Stimulated activated naive CD8-positive, alpha-beta T cell treated with anti-CD3 and anti-CD28 coated beads, Interleukin-15, Interleukin-2, amounts not matched to agents 100 ng/mL and 50 ng/mL, for 24 hours (primary cell): ENCODE measurements around the gene LRRC7.

ENCODE experiments used
- H3K27ac Mint-ChIP-seq: one replicate; pipeline ENCODE4 v1.8.0; 2021; ENCODE audit warnings: mild to moderate bottlenecking, mixed read lengths
- H3K27me3 Mint-ChIP-seq: one replicate; pipeline ENCODE4 v1.8.0; 2021; ENCODE audit warnings: mixed read lengths
- H3K36me3 Mint-ChIP-seq: one replicate; pipeline ENCODE4 v1.8.0; 2021; ENCODE audit warnings: low read depth, mixed read lengths
- H3K4me1 Mint-ChIP-seq: one replicate; pipeline ENCODE4 v1.8.0; 2021; ENCODE audit warnings: low read depth, mixed read lengths
- H3K4me3 Mint-ChIP-seq: one replicate; pipeline ENCODE4 v1.8.0; 2021; ENCODE audit warnings: mild to moderate bottlenecking, mixed read lengths
- H3K9me3 Mint-ChIP-seq: one replicate; pipeline ENCODE4 v1.8.0; 2021; ENCODE audit warnings: mixed read lengths

Gene LRRC7

DNA sequence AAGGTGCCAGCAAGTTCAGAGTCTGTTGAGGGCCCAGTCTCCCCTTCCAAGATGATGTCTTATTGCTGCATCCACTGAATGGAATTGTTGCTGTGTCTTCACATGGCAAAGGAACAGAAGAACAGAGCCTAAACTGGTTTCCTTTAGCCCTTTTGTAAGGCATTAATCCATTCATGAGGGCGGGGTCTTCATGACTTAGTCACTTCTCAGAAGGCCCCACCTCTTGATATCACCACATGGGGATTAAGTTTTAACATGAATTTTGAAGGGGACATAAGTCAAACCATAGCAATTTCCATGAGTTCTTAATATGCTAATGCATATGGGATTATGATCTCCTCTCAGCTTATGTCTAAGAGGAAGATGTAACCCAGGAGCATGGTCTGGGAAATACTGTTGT is 182.9 kb downstream of the LRRC7 start:
- no peaks in the 10 kb centered on the region for H3K36me3 Mint-ChIP-seq
- no peaks in the 10 kb centered on the region for H3K27me3 Mint-ChIP-seq
- no peak overlapping the region for H3K27ac Mint-ChIP-seq
- no peaks in the 10 kb centered on the region for H3K9me3 Mint-ChIP-seq
- H3K4me3 Mint-ChIP-seq: no peak overlapping the region
- no peaks in the 10 kb centered on the region for H3K4me1 Mint-ChIP-seq

DNA sequence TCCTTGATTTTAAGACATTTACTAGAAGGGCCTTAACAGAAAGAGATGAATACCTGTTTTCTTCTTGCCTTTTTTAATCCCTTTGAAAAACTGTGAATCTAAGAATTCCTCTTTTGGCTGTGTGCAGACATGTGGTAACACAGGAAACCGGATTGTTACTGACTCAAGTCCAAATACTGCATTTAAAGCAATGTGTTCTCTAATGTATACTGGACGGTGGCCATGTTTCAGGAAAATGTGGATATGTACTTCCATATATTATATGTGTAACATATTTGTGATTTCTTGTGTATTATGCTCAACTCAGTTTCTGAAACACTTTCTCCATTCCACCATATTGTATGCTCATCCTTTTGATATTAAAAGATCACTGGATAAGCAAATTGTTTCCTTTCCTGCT is 185.1 kb downstream of the LRRC7 start:
- no peaks in the 10 kb centered on the region for H3K4me1 Mint-ChIP-seq
- H3K27ac Mint-ChIP-seq: no peak overlapping the region
- H3K4me3 Mint-ChIP-seq: no peak overlapping the region
- no peaks in the 10 kb centered on the region for H3K27me3 Mint-ChIP-seq
- no peaks in the 10 kb centered on the region for H3K36me3 Mint-ChIP-seq
- H3K9me3 Mint-ChIP-seq: no peaks in the 10 kb centered on the region

GRCh38 chr1:69754521-69754920 is 186.8 kb downstream of the LRRC7 start:
- H3K9me3 Mint-ChIP-seq: no peaks in the 10 kb centered on the region
- H3K4me1 Mint-ChIP-seq: no peaks in the 10 kb centered on the region
- H3K36me3 Mint-ChIP-seq: no peaks in the 10 kb centered on the region
- no peak overlapping the region for H3K4me3 Mint-ChIP-seq
- no peak overlapping the region for H3K27ac Mint-ChIP-seq
- H3K27me3 Mint-ChIP-seq: no peaks in the 10 kb centered on the region

GRCh38 chr1:69755647-69756046 is 187.9 kb downstream of the LRRC7 start:
- H3K27ac Mint-ChIP-seq: no peak overlapping the region
- no peaks in the 10 kb centered on the region for H3K27me3 Mint-ChIP-seq
- H3K36me3 Mint-ChIP-seq: no peaks in the 10 kb centered on the region
- no peak overlapping the region for H3K4me3 Mint-ChIP-seq
- H3K4me1 Mint-ChIP-seq: no peaks in the 10 kb centered on the region
- no peaks in the 10 kb centered on the region for H3K9me3 Mint-ChIP-seq

DNA sequence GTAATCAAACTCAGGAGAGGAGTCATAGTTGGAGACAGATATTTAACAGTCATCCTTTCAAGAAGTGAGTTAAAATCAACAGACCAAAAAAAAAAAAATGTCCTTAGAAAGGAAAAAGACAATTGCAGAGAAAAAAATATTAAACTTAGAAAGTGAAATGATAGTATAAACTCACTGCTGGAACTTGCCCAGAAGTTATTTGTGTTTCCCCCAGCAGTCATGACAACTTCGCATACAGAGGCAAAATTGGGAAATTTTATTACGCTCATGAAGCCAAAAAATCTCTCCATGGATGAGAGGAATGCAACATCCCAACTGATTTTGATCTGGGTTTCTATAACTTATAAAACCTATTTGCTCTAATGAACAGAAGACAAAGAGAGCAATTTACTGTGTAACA is 198.2 kb downstream of the LRRC7 start:
- H3K4me3 Mint-ChIP-seq: no peak overlapping the region
- no peaks in the 10 kb centered on the region for H3K27me3 Mint-ChIP-seq
- H3K27ac Mint-ChIP-seq: no peak overlapping the region
- no peaks in the 10 kb centered on the region for H3K36me3 Mint-ChIP-seq
- no peaks in the 10 kb centered on the region for H3K4me1 Mint-ChIP-seq
- H3K9me3 Mint-ChIP-seq: peaks cover 3% of the 10 kb centered on the region

DNA sequence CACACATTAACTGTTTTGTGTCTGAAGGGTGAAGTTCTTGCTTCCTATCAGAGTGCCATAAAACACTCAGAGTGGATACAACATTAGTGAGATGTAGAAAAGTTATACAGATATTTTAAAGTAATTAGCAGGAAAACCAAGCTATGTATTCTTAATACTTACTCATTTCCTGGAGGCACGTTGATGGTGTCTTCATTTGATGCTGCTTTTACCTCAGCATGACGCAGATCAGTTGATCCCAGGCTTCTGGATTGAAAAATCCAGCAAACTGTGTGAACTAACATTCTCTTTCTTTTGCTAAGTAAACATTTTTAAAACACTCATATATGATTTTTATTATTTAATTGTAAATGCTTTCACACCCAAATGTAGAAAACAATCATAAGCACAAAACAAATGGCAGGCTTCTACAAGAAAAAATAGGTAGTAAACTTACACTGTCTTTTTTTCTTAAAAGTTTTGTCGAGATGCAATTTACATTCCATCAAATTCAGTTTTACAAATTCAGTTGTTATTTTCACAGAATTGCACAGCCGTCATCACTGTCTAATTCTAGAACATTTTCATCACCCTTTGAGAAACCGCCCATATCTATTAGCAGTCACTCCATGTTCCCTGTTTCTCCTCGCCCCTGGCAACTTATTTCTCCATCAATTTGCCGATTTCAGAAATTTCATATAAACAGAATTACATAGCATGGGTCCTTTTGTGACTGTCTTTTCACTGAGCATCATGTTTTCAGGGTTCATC is 198.9 kb downstream of the LRRC7 start:
- peaks cover 3% of the 10 kb centered on the region for H3K9me3 Mint-ChIP-seq
- H3K4me1 Mint-ChIP-seq: no peaks in the 10 kb centered on the region
- H3K36me3 Mint-ChIP-seq: no peaks in the 10 kb centered on the region
- no peak overlapping the region for H3K27ac Mint-ChIP-seq
- no peaks in the 10 kb centered on the region for H3K27me3 Mint-ChIP-seq
- H3K4me3 Mint-ChIP-seq: no peak overlapping the region

DNA sequence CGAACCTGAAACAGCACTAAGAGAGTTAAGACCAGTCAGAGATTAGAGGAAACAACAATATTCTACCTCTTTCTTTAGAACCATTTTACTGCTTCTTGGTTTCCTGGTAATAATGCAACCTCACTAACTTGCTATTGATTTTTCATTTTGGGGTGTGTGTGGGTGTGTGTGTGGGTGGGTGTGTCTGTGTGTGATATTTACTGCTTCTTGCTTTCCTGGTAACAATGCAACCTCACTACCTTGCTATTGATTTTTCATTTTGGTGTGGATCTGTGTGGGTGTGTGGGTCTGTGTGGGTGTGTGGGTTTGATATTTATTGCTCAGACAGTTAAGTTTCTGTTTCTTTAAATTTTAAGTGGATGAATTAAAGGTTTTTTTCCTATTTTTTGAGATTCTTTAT is 208.8 kb downstream of the LRRC7 start:
- H3K36me3 Mint-ChIP-seq: no peaks in the 10 kb centered on the region
- peaks cover 11% of the 10 kb centered on the region for H3K9me3 Mint-ChIP-seq
- H3K4me1 Mint-ChIP-seq: no peaks in the 10 kb centered on the region
- no peak overlapping the region for H3K27ac Mint-ChIP-seq
- no peaks in the 10 kb centered on the region for H3K27me3 Mint-ChIP-seq
- no peak overlapping the region for H3K4me3 Mint-ChIP-seq

DNA sequence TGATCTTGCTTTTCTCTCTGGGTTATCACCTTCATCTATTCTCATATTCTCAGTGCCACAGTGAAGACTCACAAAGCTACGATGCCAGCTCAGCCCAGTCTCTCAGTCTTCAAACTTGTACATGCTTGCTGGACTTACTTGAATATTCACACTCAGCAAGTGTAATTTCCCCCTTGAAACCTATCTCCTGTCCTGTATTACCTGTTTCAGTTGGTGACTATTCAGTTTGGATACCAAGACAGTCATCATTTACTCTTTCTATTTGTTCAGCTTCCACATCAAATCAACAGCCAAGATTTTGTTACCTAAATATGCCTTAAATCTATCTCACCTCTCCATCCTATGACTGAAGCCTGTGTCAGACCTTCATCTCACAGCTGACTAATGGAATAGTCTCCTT is 209.7 kb downstream of the LRRC7 start:
- H3K9me3 Mint-ChIP-seq: peaks cover 11% of the 10 kb centered on the region
- H3K4me3 Mint-ChIP-seq: no peak overlapping the region
- no peaks in the 10 kb centered on the region for H3K4me1 Mint-ChIP-seq
- no peaks in the 10 kb centered on the region for H3K36me3 Mint-ChIP-seq
- H3K27ac Mint-ChIP-seq: no peak overlapping the region
- H3K27me3 Mint-ChIP-seq: no peaks in the 10 kb centered on the region

DNA sequence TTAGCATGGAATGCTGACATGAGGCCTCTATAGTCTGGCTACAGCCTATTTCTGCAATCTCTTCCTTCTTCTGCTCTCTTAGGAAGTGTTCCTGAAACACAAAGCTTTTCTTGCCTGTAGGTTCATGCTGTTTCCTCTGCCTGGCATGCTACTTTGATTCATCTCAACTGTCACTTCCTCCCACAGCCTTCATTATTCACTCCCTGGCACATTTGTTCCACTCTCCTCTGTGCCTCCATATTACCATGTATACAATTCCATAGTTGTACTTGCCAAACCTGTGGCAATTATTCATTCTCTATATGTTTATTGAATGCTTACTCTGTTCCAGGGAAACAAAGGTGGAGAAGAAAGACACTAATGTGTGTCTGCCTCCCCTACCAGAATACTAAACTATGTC is 210.2 kb downstream of the LRRC7 start:
- Mint-ChIP-seq H3K9me3 (peaks cover 12% of the 10 kb centered on the region), H3K4me3 (no peak overlapping the region), H3K36me3 (no peaks in the 10 kb centered on the region), H3K27ac (no peak overlapping the region), H3K27me3 (no peaks in the 10 kb centered on the region), H3K4me1 (no peaks in the 10 kb centered on the region)

DNA sequence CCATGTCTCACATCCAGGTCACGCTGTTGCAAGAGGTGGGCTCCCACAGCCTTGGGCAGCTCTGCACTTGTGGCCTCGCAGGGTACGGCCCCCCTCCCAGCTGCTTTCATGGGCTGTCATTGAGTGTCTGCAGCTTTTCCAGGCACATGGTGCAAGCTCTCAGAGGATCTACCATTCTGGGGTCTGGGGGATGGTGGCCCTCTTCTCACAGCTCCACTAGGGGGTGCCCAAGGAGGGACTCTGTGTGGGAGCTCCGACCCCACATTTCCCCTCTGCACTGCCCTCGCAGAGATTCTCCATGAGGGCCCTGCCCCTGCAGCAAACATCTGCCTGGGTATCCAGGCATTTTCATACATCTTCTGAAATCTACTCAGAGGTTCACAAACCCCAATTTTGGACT is 219.4 kb downstream of the LRRC7 start:
- Mint-ChIP-seq H3K27me3 (no peaks in the 10 kb centered on the region), H3K9me3 (peaks cover 8% of the 10 kb centered on the region), H3K4me3 (no peak overlapping the region), H3K27ac (no peak overlapping the region), H3K4me1 (no peaks in the 10 kb centered on the region), H3K36me3 (no peaks in the 10 kb centered on the region)

DNA sequence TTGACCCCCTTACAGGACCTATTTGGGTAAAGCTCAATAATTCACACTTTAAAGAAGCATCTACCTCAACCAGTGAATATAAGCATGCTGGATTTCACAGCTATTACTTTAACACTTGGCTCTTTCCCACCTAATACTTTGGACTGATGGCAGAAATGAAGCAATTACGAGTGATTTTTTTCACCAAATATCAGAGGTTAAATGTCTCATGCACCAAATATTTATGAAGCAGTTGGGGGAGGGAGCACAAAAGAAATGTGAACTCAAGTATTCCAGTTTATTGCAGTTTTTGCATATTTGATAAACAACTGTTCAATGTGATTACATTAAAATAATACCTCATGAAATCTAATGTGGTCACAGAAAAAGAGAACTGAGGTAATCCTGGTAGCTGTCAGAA is 223.6 kb downstream of the LRRC7 start:
- no peak overlapping the region for H3K27ac Mint-ChIP-seq
- no peaks in the 10 kb centered on the region for H3K4me1 Mint-ChIP-seq
- no peaks in the 10 kb centered on the region for H3K36me3 Mint-ChIP-seq
- H3K27me3 Mint-ChIP-seq: no peaks in the 10 kb centered on the region
- no peak overlapping the region for H3K4me3 Mint-ChIP-seq
- peaks cover 7% of the 10 kb centered on the region for H3K9me3 Mint-ChIP-seq

GRCh38 chr1:69794831-69795230 is 227.1 kb downstream of the LRRC7 start:
- Mint-ChIP-seq H3K4me3 (no peak overlapping the region), H3K4me1 (no peaks in the 10 kb centered on the region), H3K27me3 (no peaks in the 10 kb centered on the region)

GRCh38 chr1:69814926-69815325 is 247.2 kb downstream of the LRRC7 start:
- no peak overlapping the region for H3K27ac Mint-ChIP-seq
- no peaks in the 10 kb centered on the region for H3K36me3 Mint-ChIP-seq
- no peaks in the 10 kb centered on the region for H3K4me1 Mint-ChIP-seq
- H3K4me3 Mint-ChIP-seq: no peak overlapping the region
- no peaks in the 10 kb centered on the region for H3K9me3 Mint-ChIP-seq
- no peaks in the 10 kb centered on the region for H3K27me3 Mint-ChIP-seq

More at GRCh38 chr1:69794831-69795230, 227.1 kb downstream of the LRRC7 start:
- no peaks in the 10 kb centered on the region for H3K36me3 Mint-ChIP-seq
- peaks cover 9% of the 10 kb centered on the region for H3K9me3 Mint-ChIP-seq
- no peak overlapping the region for H3K27ac Mint-ChIP-seq

- H3K27ac Mint-ChIP-seq: no peak overlapping the region
- no peaks in the 10 kb centered on the region for H3K27me3 Mint-ChIP-seq
- H3K9me3 Mint-ChIP-seq: peaks cover 4% of the 10 kb centered on the region
- no peak overlapping the region for H3K4me3 Mint-ChIP-seq
- no peaks in the 10 kb centered on the region for H3K36me3 Mint-ChIP-seq
- no peaks in the 10 kb centered on the region for H3K4me1 Mint-ChIP-seq
Measured at GRCh38 chr1:69824932-69825331, 257.2 kb downstream of the LRRC7 start.

- Mint-ChIP-seq H3K9me3 (peaks cover 4% of the 10 kb centered on the region), H3K27ac (no peak overlapping the region), H3K4me3 (no peak overlapping the region), H3K27me3 (no peaks in the 10 kb centered on the region), H3K36me3 (no peaks in the 10 kb centered on the region), H3K4me1 (no peaks in the 10 kb centered on the region)
Measured at GRCh38 chr1:69827732-69828131, 260.0 kb downstream of the LRRC7 start.

DNA sequence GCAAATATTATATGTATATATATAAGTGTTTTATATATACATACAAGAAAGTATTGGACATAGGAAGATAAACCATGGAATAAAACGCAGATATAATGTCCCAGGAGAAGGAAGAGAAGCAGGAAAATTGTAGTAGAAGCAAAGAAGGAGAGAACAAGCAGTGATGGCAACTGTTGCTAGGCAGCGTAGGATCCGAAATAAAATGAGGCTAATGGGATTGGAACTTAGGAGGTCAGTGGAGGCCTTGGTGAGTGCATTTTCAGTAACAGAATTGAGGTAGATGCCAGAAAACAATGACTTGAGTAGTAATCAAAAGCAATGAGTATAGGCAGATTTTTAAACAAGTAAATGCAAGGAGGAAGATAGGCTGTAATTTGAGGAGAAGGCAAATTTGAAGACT is 265.8 kb downstream of the LRRC7 start:
- Mint-ChIP-seq H3K36me3 (no peaks in the 10 kb centered on the region), H3K4me1 (no peaks in the 10 kb centered on the region), H3K27ac (no peak overlapping the region), H3K4me3 (no peak overlapping the region), H3K9me3 (no peaks in the 10 kb centered on the region), H3K27me3 (no peaks in the 10 kb centered on the region)
